Measurements from ENCODE around the gene RAD51B.
A peak's percentile ranks its signal among the peaks of the same experiment; 100 is the strongest.
"Not testable (repeated sequence)": the region's sequence is repeated elsewhere in the genome, so short reads cannot be mapped to it uniquely, and the experiment has no call there.

RAD51B gene

GRCh38 chr14:67819563-67820421 lies at the start of gene RAD51B:
Gene RAD51B (plus strand): TSS chr14:67819779.
- ATAC-seq, result peak; percentile 81 to 82

GRCh38 chr14:67773844-67774377 lies 45.7 kb upstream of the RAD51B start:
- no peak for ATAC-seq

GRCh38 chr14:67776653-67777322 lies 42.8 kb upstream of the RAD51B start:
- no peak for ATAC-seq

- no peak for ATAC-seq
Observed at GRCh38 chr14:67778792-67779191, 40.8 kb upstream of the RAD51B start.

GRCh38 chr14:67782090-67782489 lies 37.5 kb upstream of the RAD51B start:
- ATAC-seq, result no peak

GRCh38 chr14:67784244-67784823 lies 35.2 kb upstream of the RAD51B start:
- ATAC-seq, result no peak

GRCh38 chr14:67785270-67786109 lies 34.1 kb upstream of the RAD51B start:
- no peak for ATAC-seq

- no peak for ATAC-seq
Observed at GRCh38 chr14:67787673-67788072, 31.9 kb upstream of the RAD51B start.

GRCh38 chr14:67798731-67799130 lies 20.8 kb upstream of the RAD51B start:
- ATAC-seq, result no peak

GRCh38 chr14:67800743-67801142 lies 18.8 kb upstream of the RAD51B start:
- ATAC-seq, result no peak

- ATAC-seq, result no peak
Observed at GRCh38 chr14:67806246-67806645, 13.3 kb upstream of the RAD51B start.

- ATAC-seq, result no peak
Observed at GRCh38 chr14:67814821-67815220, 4.8 kb upstream of the RAD51B start.

- ATAC-seq, result no peak
Observed at GRCh38 chr14:67815573-67816225, 3.9 kb upstream of the RAD51B start.

GRCh38 chr14:67816326-67817002 lies 3.1 kb upstream of the RAD51B start, which contains the start of gene ZFYVE26:
Gene ZFYVE26 (minus strand): TSS chr14:67816590. CDS start chr14:67815963, 627 bp downstream.
- peak; percentile 93 to 94 for ATAC-seq

- no peak for ATAC-seq
Observed at GRCh38 chr14:67817750-67818438, 1.7 kb upstream of the RAD51B start.

- ATAC-seq, result not testable (repeated sequence)
Observed at GRCh38 chr14:67818476-67818875, 1.1 kb upstream of the RAD51B start.

- no peak for ATAC-seq
Observed at GRCh38 chr14:67820428-67820971, 921 bp downstream of the RAD51B start.

- no peak for ATAC-seq
Observed at GRCh38 chr14:67821121-67821520, 1.5 kb downstream of the RAD51B start.

- ATAC-seq, result no peak
Observed at GRCh38 chr14:67831113-67831512, 11.5 kb downstream of the RAD51B start.

GRCh38 chr14:67833403-67833802 lies 13.8 kb downstream of the RAD51B start:
- no peak for ATAC-seq

Measured in activated CD4-positive, CD25-positive, alpha-beta regulatory T cell treated with anti-CD3 and anti-CD28 coated beads, Interleukin-2, amount 50 U/mL, for 24 hours (primary cell).